ENCODE measurements around the gene CUL4B. TPM values are rescaled to one million over a fixed set of nuclear protein-coding genes. Genes with fewer than 3 reads are reported as not detected.
A peak's percentile ranks its signal among the peaks of the same experiment; 100 is the strongest.

The CUL4B gene
- total and polyA plus RNA-seq, 4 donors: 6.0 to 24.9 (median 12.7) TPM

DNA sequence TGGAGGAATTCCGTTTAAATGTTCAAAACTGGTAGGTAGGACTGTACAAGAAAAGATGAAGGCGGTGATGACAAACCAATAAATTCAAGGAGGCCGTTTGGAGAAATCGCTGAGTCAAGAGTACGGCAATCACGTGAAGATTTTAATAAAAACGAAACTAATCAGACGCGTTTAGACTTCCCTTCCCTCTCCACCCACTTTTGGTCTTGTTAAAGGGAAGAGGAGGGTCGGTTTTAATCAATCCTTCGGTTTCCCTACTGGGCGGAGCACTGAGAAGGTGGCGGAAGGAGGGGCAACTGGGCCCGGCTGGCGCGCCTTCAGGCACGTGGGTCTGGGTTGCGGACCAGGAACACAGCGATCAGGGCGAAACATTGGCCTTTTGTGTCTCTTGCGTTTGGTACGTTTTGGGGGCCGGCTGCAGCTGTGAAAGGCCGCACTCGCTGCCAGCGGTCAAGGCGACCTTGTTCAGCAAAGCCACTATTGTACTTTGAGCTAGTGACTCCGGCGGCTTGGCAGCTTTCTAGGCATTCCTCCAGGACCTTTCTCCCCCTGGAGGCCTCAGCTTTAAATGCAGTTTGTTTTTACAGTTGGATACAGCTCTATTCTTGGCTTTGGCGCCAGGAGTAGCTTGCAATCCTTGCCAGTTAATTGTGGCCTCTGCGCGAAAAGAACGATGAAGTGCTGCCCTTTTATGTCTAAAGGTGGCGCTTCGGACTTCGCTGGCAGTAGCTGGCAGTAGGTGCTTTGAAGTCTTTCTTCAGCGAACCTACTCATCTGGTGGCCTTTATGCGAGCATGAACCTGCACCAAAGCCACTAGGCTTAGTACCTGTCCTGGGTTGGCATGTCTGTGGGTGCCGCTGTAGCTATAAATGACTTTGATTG, 74.9 kb downstream of the CUL4B start (continued):
- peak; percentile 38 for TF ChIP-seq REST (IDR thresholded peaks at IDR 0.05)

- 86% methylated on average over 3 of the region's 3 CpGs for WGBS
- TF ChIP-seq HNF4A (conservative IDR thresholded peaks at IDR 0.05): no peak
These were observed 75.5 kb downstream of the CUL4B start for GRCh38 chrX:120485315-120485637.

GRCh38 chrX:120477453-120477852, 83.3 kb downstream of the CUL4B start:
- Histone ChIP-seq H3K36me3 (ENCODE audit: control insufficient read depth in 4 of 4, insufficient read depth in 3 of 4, low read depth in 1 of 4, low read length in 3 of 4) (no peaks in the 10 kb centered on the region), H3K27me3 (ENCODE audit: control insufficient read depth in 4 of 4, insufficient read depth in 4 of 4, low read length in 3 of 4) (no peaks in the 10 kb centered on the region), H3K27ac (ENCODE audit: low read depth in 1 of 2, low read length in 2 of 2) (no peak overlapping the region), H3K4me1 (ENCODE audit: control insufficient read depth in 4 of 4, insufficient read depth in 4 of 4, low read length in 3 of 4) (peaks cover 0 to 2% (median 0%) of the 10 kb centered on the region in 4 donors), H3K9ac (ENCODE audit: low read depth in 1 of 2, low read length in 2 of 2) (no peak overlapping the region), H3K4me3 (ENCODE audit: low read depth in 1 of 3, low read length in 3 of 3) (no peak overlapping the region), H3K9me3 (ENCODE audit: control insufficient read depth in 4 of 4, low read length in 3 of 4) (no peaks in the 10 kb centered on the region)
- TF ChIP-seq NR2F2 (IDR thresholded peaks at IDR 0.05): no peak
- TF ChIP-seq YY1 (IDR thresholded peaks at IDR 0.05): no peak
- no peak for TF ChIP-seq EGR1 (IDR thresholded peaks at IDR 0.05; ENCODE audit: low read depth in 2 of 2)
- TF ChIP-seq RXRA (IDR thresholded peaks at IDR 0.05): no peak
- no peak for TF ChIP-seq TAF1 (conservative IDR thresholded peaks at IDR 0.05)
- TF ChIP-seq CTCF (IDR thresholded peaks at IDR 0.05; ENCODE audit: low read depth, low read length, missing input control): no peak
- TF ChIP-seq RAD21 (IDR thresholded peaks at IDR 0.05): no peak
- TF ChIP-seq SP1 (IDR thresholded peaks at IDR 0.05): no peak
- DNase-seq (ENCODE audit: low spot score): no peak
- WGBS: 95% methylated on average over 3 of the region's 3 CpGs

More at GRCh38 chrX:120485315-120485637, 75.5 kb downstream of the CUL4B start:
- Histone ChIP-seq H3K36me3 (ENCODE audit: control insufficient read depth in 4 of 4, insufficient read depth in 3 of 4, low read depth in 1 of 4, low read length in 3 of 4) (no peaks in the 10 kb centered on the region), H3K27me3 (ENCODE audit: control insufficient read depth in 4 of 4, insufficient read depth in 4 of 4, low read length in 3 of 4) (no peaks in the 10 kb centered on the region), H3K9me3 (ENCODE audit: control insufficient read depth in 4 of 4, low read length in 3 of 4) (peaks cover 0 to 2% (median 0%) of the 10 kb centered on the region in 4 donors), H3K4me1 (ENCODE audit: control insufficient read depth in 4 of 4, insufficient read depth in 4 of 4, low read length in 3 of 4) (peaks cover 2 to 8% (median 3%) of the 10 kb centered on the region in 4 donors), H3K9ac (ENCODE audit: low read depth in 1 of 2, low read length in 2 of 2) (peak overlapping the region in 1 of 2 donors; percentile 72), H3K4me3 (ENCODE audit: low read depth in 1 of 3, low read length in 3 of 3) (peak overlapping the region in 2 of 3 donors; percentile 15 to 32), H3K27ac (ENCODE audit: low read depth in 1 of 2, low read length in 2 of 2) (peak overlapping the region in 1 of 2 donors; percentile 94)
- DNase-seq (ENCODE audit: low spot score): no peak

All from liver (tissue), 9 donors.